22Rv1 (cell line): ENCODE results near the gene ZKSCAN1.

Source experiments
- H3K27ac ChIP-seq: fragments of 450-650 bp; 2 replicates; pipeline ENCODE4 v1.5.1; 2017
- ZFX ChIP-seq: fragments of 450-650 bp; IDR thresholded peaks from 2 replicates; pipeline ENCODE4 v1.6.1; 2017; ENCODE audit warnings: antibody characterized with exemption, borderline replicate concordance
- TF ChIP-seq, protein P1 (sequence below): fragments of 450-650 bp; IDR thresholded peaks from 2 replicates; pipeline ENCODE4 v1.5.1; 2017; ENCODE audit warnings: mild to moderate bottlenecking

Gene ZKSCAN1

DNA sequence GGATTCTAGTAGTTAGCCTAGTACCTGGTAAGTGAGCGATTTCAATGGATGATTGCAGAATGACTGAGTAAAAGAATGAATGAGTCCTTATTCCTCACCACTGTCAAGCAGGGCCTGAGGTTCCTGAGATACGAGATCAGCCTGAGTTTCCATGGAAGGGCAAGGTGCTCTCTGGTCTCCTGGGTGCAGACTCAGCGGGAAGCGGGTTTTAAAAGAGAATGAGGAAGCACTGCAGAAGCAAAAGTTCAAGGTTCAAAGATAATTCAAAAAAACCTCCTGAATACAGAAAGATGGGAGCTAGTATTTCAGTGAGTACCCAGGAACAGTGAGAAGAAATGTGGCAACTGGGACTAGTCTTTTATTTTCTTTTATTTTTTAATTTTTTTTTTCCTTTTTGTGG is 61.8 kb downstream of the ZKSCAN1 start:
- TF ChIP-seq, protein P1, sequence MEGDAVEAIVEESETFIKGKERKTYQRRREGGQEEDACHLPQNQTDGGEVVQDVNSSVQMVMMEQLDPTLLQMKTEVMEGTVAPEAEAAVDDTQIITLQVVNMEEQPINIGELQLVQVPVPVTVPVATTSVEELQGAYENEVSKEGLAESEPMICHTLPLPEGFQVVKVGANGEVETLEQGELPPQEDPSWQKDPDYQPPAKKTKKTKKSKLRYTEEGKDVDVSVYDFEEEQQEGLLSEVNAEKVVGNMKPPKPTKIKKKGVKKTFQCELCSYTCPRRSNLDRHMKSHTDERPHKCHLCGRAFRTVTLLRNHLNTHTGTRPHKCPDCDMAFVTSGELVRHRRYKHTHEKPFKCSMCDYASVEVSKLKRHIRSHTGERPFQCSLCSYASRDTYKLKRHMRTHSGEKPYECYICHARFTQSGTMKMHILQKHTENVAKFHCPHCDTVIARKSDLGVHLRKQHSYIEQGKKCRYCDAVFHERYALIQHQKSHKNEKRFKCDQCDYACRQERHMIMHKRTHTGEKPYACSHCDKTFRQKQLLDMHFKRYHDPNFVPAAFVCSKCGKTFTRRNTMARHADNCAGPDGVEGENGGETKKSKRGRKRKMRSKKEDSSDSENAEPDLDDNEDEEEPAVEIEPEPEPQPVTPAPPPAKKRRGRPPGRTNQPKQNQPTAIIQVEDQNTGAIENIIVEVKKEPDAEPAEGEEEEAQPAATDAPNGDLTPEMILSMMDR = no peak
- no peak for TF ChIP-seq ZFX
- no peak overlapping the region for H3K27ac ChIP-seq

DNA sequence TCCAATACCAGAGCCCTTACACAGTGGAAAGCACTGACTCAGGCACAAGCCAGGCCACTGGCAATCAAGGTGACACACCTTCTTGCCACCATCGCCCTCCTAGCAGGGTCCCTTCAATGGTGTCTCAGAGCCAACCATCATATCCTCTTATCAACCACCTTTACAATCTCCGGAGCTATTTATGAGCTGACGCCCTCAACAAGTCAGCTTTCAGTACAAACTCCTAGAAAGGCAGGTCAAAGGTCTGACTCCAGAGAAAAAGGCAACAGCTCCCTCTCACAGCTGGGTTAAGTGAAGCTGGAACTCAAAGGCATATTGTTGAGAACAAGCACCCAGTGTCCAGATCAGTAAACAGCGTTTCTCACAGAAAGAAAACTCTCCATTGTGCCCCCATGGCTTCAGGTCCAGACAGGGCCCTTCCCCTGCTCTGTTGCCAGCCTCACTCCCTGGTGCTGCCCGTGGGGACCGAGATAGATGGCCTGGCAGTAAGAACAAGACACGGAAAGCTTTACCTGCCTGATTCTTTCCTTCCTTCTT is 63.7 kb downstream of the ZKSCAN1 start:
- H3K27ac ChIP-seq = no peak overlapping the region
- TF ChIP-seq, protein P1 = no peak
- TF ChIP-seq ZFX = no peak

DNA sequence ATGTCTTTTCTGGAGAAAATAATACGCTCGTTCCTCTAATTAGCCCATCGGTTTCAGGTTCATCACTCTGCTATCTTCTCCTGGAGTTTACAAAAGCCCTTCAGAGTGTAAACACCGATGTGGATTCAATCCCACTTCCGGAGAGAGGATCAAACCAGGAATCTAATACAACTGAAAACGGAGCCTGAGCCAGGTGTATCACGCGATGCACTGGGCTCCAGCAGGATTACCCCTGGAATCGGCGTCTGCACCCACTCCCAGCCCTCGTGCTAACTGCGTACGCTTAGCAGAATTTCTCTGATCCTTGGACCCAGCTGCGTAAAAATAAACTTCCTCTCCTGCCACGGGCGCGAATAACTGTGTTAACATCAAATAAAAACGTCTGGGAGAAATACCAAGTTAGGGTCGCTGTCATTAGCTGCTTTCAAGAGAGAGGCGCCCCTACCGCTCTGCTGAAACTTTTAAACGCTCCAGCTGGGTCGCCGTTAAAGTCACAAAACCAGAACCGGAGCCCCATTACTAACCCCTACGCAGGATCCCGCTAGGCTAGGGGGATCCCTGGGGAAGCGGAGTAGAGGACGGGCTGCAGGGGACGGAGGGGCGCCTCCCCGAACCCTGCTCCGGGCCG is 65.6 kb downstream of the ZKSCAN1 start:
- TF ChIP-seq ZFX = no peak
- TF ChIP-seq, protein P1 = no peak

DNA sequence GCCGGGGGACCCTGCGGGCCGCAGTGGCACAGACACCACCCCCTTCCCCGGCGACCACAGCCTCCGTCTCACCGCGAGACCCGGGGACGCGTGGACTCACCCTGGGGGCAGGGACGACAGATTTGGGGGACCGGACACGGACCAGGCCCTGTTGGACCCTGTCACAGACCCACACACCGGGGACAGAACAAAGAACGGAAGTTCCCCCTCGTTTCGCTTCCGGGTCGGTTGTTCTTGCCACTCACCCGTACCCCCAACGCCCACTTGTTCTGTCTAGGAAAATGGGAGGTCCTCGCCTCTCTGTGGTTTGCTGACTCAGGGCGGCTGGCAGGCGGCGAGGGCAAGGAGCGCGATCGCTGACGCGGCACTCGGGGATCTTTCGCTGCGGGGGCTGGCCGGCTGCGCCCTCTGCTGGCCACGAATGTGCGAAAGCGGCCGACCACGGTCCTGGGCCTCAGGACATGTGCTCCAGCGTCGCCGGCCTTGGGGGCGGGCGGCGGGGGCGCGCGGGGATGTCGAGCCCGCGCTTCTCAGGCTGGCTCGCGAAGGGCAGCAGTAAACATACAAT is 66.2 kb downstream of the ZKSCAN1 start, which contains the start of gene ZNF3:
ZNF3 (minus strand) TSS at position 189 of the 568 bp plus-strand sequence. CDS start 4,366 bp downstream, outside the sequence.
- TF ChIP-seq, protein P1 = peak; percentile 100
- no peak for TF ChIP-seq ZFX
- H3K27ac ChIP-seq = peak within 1 kb of the TSS; percentile 88

More for the DNA sequence above, 65.6 kb downstream of the ZKSCAN1 start:
- peak overlapping the region; percentile 88 for H3K27ac ChIP-seq

DNA sequence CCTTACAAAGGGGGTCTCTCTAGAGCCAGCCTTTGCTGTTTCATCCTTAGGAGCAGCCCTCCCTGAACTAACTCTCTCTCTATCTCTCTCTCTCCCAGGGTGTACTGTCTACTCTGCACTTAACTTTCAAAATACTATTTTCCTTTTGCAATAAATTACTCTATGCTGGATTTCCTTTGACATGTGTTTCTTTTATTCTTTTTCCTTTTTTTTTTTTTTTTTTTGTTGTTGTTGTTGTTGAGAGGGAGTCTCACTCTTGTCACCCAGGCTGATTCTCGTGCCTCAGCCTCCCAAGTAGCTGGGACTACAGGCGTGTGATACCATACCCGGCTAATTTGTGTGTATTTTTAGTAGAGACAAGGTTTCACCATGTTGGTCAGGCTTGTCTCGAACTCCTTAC is 67.6 kb downstream of the ZKSCAN1 start:
- peak overlapping the region; percentile 88 for H3K27ac ChIP-seq
- TF ChIP-seq ZFX = no peak
- TF ChIP-seq, protein P1 = no peak

DNA sequence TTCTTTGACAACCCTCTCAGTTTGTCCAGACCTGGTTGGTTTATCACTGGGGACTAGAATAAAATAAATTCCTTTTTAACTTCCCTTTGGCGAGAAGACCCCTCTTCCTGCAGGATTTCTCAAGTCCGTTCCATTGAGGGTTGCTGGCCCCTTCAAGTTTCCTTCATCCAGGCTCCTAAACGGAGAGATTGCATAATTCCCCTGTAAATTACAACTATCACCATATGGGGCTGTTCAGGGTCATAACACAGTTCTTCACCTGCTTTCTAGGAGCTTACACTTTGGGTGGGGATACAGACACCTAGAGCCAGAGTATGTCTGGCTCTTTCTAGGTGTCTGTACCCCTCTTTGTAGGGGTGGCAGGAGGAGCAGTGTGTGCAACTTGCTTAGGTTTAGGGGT is 70.1 kb downstream of the ZKSCAN1 start:
- H3K27ac ChIP-seq = no peak overlapping the region
- TF ChIP-seq ZFX = no peak
- TF ChIP-seq, protein P1 = no peak
